Measurements from ENCODE around the gene OXNAD1.

Gene OXNAD1

GRCh38 chr3:16247282-16248061 lies 17.5 kb upstream of the OXNAD1 start:
- DNase-seq, result peak; percentile 74

DNA sequence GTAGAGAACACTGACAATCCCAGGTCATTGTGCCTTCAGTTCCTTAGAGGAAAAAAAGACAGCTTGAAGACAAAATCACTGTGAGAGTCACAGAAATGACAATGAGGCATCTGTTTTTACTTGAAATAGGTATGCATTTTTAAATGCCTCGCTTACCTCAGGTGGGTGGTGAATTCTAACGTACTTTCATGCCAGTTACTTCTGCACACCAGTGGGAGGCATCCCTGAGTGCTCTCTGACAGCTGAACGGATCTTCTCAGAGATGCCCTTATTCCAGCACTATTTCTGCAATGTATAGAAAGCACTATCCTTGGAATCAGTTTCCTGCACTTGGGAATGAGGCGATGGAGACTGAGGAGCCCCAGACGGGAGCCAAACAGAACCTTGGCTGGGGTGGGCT lies 16.5 kb upstream of the OXNAD1 start:
- DNase-seq, result no peak

GRCh38 chr3:16249336-16249735 lies 15.7 kb upstream of the OXNAD1 start:
- DNase-seq, result no peak

GRCh38 chr3:16249886-16250285 lies 15.1 kb upstream of the OXNAD1 start:
- no peak for DNase-seq

GRCh38 chr3:16251316-16252085 lies 13.5 kb upstream of the OXNAD1 start:
- DNase-seq, result no peak

DNA sequence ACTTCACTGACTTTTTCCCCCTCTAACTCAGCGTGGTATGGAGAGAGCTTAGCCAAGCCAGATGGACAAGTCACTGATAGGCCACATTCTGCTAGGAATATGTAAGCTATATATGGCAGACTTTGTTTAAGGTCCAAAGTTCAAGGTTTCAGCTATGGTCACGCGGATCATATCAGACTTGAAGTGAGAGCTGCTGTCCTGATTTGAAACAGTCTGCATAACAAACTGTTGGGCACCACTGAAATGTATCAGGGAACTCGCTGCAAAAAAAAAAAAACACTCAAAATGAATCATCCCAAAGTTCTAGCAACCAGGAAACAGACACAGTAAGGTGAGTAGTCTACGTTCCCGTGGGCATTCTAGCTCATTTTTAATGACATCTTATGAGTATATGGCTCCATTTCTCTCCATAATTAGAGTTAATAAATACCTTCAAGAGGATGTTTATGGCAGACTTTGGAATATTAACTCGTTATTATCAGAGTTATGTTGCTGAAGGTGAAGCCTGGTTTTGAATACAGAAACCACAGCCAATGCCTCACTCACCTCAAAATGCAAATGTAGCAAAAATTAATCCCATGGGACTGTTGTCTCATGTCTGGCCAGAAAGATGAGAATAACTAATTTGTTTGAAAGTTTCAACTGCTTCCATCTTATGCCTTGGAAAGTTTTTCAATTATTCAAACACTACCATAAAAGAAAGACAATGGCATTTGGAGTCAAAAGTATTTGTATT lies 12.6 kb upstream of the OXNAD1 start:
- DNase-seq, result no peak

- DNase-seq, result no peak
Observed at GRCh38 chr3:16252988-16253387, 12.0 kb upstream of the OXNAD1 start.

- no peak for DNase-seq
Observed at GRCh38 chr3:16253601-16254000, 11.4 kb upstream of the OXNAD1 start.

DNA sequence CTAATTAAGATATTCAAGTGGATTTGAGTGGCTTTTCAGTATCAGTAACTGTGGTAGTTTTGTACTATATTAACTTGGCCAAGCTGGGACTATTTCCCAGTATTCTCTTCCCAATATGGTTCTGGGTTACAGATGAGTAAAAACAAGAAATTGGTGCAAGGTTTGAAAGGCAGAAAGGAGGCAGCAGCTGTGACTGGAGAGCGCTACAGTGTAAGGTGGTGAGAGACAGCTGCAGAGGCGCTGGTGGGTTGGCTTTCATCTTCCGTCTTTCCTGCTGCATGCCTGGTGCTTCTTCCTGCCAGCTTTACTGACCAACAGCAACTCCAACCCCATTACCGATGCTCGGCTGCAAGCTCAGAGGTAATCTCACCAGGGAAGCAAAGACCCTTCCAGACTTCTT lies 10.1 kb upstream of the OXNAD1 start:
- no peak for DNase-seq

DNA sequence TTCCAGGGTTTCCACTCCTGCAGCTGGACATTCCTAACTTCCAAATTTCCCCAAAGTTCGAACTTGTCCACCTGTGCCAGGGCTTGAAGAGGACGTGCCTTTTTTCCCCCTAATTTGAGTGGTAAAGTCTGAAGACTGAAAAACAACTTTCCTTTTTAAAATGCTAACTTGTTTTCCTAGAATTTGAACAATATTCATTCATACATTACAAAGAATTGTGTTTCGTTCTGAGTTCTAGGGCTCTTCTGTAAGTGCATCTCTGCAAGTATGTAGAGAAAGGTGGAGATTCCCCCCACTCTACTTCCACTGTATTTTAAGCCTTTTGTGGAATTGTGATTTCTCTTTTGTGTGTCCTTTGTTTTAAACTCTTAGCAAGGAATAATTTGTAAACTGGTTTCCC lies 9.7 kb upstream of the OXNAD1 start:
- DNase-seq, result no peak

- peak; percentile 39 for DNase-seq
Observed at GRCh38 chr3:16255726-16256125, 9.3 kb upstream of the OXNAD1 start.

GRCh38 chr3:16257309-16257708 lies 7.7 kb upstream of the OXNAD1 start:
- DNase-seq, result no peak

- no peak for DNase-seq
Observed at GRCh38 chr3:16258177-16258576, 6.8 kb upstream of the OXNAD1 start.

DNA sequence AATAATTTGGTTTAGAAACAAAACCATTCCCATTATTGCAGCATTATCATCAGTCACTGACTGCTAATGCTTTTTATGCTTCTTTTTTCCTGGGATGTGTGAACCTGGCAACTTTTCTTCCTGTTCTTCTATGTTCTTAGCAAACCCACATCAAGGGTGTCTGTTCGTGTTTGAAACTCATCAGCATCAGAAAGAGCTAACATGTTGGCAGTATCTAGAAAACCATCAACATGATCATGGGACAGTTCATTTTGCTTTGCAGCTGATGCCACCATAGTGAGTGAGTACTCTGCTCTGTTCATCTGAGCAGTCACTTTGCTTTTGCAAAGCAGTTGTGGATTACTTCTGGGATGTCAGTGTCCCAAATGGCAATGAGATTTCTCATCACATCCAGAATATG lies 6.1 kb upstream of the OXNAD1 start:
- DNase-seq, result no peak

GRCh38 chr3:16260046-16260445 lies 5.0 kb upstream of the OXNAD1 start:
- DNase-seq, result no peak

GRCh38 chr3:16262174-16262573 lies 2.8 kb upstream of the OXNAD1 start:
- DNase-seq, result no peak

GRCh38 chr3:16264174-16264707 lies 771 bp upstream of the OXNAD1 start:
- DNase-seq, result no peak

DNA sequence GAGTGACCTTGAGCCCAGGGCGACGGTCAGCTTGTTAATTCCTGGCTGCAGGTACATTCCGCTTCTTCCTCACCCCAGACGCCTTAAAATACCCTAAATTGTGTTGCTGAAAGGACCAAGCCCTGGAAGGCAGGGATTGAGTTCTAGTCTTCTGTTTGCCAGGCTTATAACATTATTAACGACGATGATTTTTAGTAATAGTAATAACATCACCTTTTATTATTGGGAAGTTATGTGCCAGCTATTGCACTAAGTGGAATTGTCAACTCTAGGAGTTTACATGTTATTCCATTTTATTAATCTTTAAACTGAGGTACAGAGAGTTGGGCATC lies 409 bp downstream of the OXNAD1 start:
- DNase-seq, result no peak

DNA sequence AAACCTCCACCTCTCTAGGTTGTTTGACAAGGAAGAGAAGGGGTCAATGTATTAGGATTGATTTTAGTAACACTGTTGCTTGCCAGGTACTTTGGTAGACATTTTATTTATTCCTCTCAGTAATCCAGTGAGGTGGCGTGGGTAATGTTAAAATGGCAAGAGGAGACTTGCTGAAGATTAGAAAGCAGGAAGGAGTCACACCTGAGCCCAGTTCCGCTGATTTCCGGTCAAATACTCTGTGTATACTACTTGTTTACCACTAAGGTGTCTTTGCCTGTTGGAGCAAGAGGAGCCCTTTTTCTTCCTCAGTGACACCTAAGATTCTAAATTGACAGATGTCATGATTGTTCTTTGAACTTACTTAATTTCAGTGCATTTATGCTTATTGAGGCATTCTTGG lies 1.7 kb downstream of the OXNAD1 start:
- DNase-seq, result no peak

DNA sequence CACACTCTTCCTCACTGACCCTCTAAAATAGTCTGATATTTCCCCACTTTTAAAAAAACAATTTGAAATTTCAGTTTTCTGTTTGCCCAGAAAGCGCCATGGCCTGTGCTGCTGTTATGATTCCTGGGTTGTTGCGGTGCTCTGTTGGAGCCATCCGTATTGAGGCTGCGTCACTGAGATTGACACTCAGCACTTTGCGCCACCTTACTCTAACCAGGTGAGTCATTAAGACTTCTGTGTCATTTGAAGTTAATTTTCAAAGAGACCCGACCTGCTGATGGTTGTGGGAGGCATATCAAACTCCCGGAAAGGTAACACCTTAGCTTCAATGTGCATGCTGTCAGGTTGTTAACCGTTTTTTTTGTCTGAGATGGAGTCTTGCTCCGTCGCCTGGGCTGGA lies 5.8 kb downstream of the OXNAD1 start:
- no peak for DNase-seq

- DNase-seq, result no peak
Observed at GRCh38 chr3:16272588-16272987, 7.6 kb downstream of the OXNAD1 start.

GRCh38 chr3:16273867-16274266 lies 8.9 kb downstream of the OXNAD1 start:
- no peak for DNase-seq

DNA sequence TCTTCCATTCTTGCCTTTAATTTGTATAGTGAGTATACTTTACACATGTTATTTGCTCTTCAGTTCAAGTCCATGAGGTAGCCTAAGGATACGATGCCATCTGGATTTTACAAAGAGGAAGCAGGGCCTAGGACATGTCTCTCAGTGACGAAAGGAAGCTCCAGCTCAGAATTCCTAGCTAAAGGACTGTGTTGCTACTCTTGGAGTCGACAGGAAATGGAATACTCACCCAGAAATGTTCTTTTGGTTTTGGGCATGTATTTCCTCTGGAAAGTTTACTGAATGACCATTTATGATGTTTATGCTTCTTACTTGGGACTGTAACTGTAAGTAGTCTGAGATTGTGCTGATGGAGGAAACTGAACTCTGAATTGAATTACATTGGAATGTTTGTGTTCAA lies 12.5 kb downstream of the OXNAD1 start:
- no peak for DNase-seq
